ENCODE data around the gene RALGAPA1. TPM values are rescaled to one million over a fixed set of nuclear protein-coding genes. Genes with fewer than 3 reads are reported as not detected.
"Not testable (repeated sequence)": the region's sequence is repeated elsewhere in the genome, so short reads cannot be mapped to it uniquely, and the experiment has no call there.

Gene RALGAPA1
- total RNA-seq, 2 experiments from 2014 or later, result 24.0 to 26.8 TPM

GRCh38 chr14:35824446-35825165 lies 15.5 kb upstream of the RALGAPA1 start:
- CTCF ChIA-PET, result not testable (repeated sequence)
- POLR2A ChIA-PET, result interaction anchor here (0.7 kb wide), 1 partner anchor 510 kb away, joined by 3 read pairs; no protein-coding TSS in a partner anchor

- ChIA-PET POLR2A (no interaction called here), CTCF (no interaction called here)
Observed at GRCh38 chr14:35822501-35822900, 13.4 kb upstream of the RALGAPA1 start.

GRCh38 chr14:35821564-35822411 lies 12.7 kb upstream of the RALGAPA1 start:
- ChIA-PET POLR2A (no interaction called here), CTCF (no interaction called here)

- POLR2A ChIA-PET, result no interaction called here
- CTCF ChIA-PET, result interaction anchor here (0.6 to 0.7 kb wide), 2 partner anchors 22 to 263 kb away, joined by 3 read pairs; no protein-coding TSS in a partner anchor
Observed at GRCh38 chr14:35819591-35820540, 10.8 kb upstream of the RALGAPA1 start.

- ChIA-PET POLR2A (interaction anchor here (1.6 kb wide), 1 partner anchor 8 kb away, joined by 8 read pairs; the partner anchor contains the start of gene BRMS1L), CTCF (interaction anchor here (0.6 to 1.2 kb wide), 4 partner anchors 9 to 402 kb away, joined by 3 to 4 read pairs (median 3); no protein-coding TSS in a partner anchor)
Observed at GRCh38 chr14:35818346-35819115, 9.4 kb upstream of the RALGAPA1 start.

GRCh38 chr14:35814371-35815005 lies 5.4 kb upstream of the RALGAPA1 start:
- ChIA-PET POLR2A (interaction anchor here (0.6 kb wide), 1 partner anchor 346 kb away, joined by 6 read pairs; no protein-coding TSS in a partner anchor), CTCF (interaction anchor here (1.0 to 2.3 kb wide), 4 partner anchors 12 to 386 kb away, joined by 3 to 9 read pairs (median 4); partner anchors contain the start of gene BRMS1L)

GRCh38 chr14:35810963-35811362 lies 1.9 kb upstream of the RALGAPA1 start:
- CTCF ChIA-PET, result no interaction called here
- POLR2A ChIA-PET, result no interaction called here

- ChIA-PET CTCF (interaction anchor here (0.6 to 0.9 kb wide), 2 partner anchors 20 to 58 kb away, joined by 3 read pairs; no protein-coding TSS in a partner anchor), POLR2A (interaction anchor here (1.1 to 1.3 kb wide), 2 partner anchors 17 to 393 kb away, joined by 3 to 6 read pairs; partner anchors contain the start of gene BRMS1L)
Observed at GRCh38 chr14:35809597-35809996, 502 bp upstream of the RALGAPA1 start.

GRCh38 chr14:35808076-35808637 lies 938 bp downstream of the RALGAPA1 start:
- ChIA-PET CTCF (no interaction called here), POLR2A (no interaction called here)

GRCh38 chr14:35807131-35807961 lies 1.7 kb downstream of the RALGAPA1 start:
- POLR2A ChIA-PET, result no interaction called here
- CTCF ChIA-PET, result no interaction called here

GRCh38 chr14:35806006-35806907 lies 2.8 kb downstream of the RALGAPA1 start:
- POLR2A ChIA-PET, result no interaction called here
- CTCF ChIA-PET, result no interaction called here

GRCh38 chr14:35797796-35798195 lies 11.3 kb downstream of the RALGAPA1 start:
- ChIA-PET POLR2A (no interaction called here), CTCF (interaction anchor here (0.7 kb wide), 2 partner anchors 22 to 34 kb away, joined by 3 read pairs; no protein-coding TSS in a partner anchor)

GRCh38 chr14:35789651-35790050 lies 19.4 kb downstream of the RALGAPA1 start:
- POLR2A ChIA-PET, result no interaction called here
- CTCF ChIA-PET, result interaction anchor here (1.2 kb wide), 1 partner anchor 20 kb away, joined by 3 read pairs; the partner anchor contains the start of gene RALGAPA1

- CTCF ChIA-PET, result no interaction called here
Observed at GRCh38 chr14:35786856-35787255, 22.2 kb downstream of the RALGAPA1 start.

GRCh38 chr14:35783699-35784098 lies 25.4 kb downstream of the RALGAPA1 start:
- POLR2A ChIA-PET, result no interaction called here
- CTCF ChIA-PET, result no interaction called here

More at GRCh38 chr14:35786856-35787255, 22.2 kb downstream of the RALGAPA1 start:
- POLR2A ChIA-PET, result no interaction called here

GRCh38 chr14:35779368-35779767 lies 29.7 kb downstream of the RALGAPA1 start:
- CTCF ChIA-PET, result no interaction called here

More at GRCh38 chr14:35779368-35779767, 29.7 kb downstream of the RALGAPA1 start:
- POLR2A ChIA-PET, result no interaction called here

Measured in activated CD8-positive, alpha-beta memory T cell treated with anti-CD3 and anti-CD28 coated beads for 36 hours (primary cell).